CD4-positive, alpha-beta T cell (primary cell): ENCODE measurements around the gene KCNIP4. TPM values are rescaled to one million over a fixed set of nuclear protein-coding genes. Genes with fewer than 3 reads are reported as not detected.

Source experiments
- ATAC-seq: fragments of 200-7000 bp; cut with Tn5 transposase; one replicate; pipeline ENCODE4 v1.10.0; 2022; ENCODE audit warnings: mild to moderate bottlenecking; ENCODE audit not compliant: poor library complexity
- CTCF ChIA-PET: fragments of 350-600 bp; sonication (Branson Sonifier 250); formaldehyde crosslinking; loops from one replicate; lab custom pipeline; 2021; ENCODE audit warnings: antibody characterized with exemption, inconsistent platforms; lab: Charles Lee
- POLR2A ChIA-PET: fragments of 350-600 bp; sonication (Branson Sonifier 250); formaldehyde crosslinking; loops from one replicate; lab custom pipeline; 2021; ENCODE audit warnings: antibody characterized with exemption, inconsistent platforms; lab: Charles Lee
- DNase-seq, 14 experiments: peaks; one replicate each; pipeline ENCODE4 v3.0.0-alpha.2; 2013 to 2020; ENCODE audit warnings: mixed read lengths in 2 of 14
- H3K27ac ChIP-seq, 2 donors: one replicate each; pipeline versions ENCODE4 v1.5.1 to v1.7.0; 2013; ENCODE audit warnings: low read length in 2 of 2, low read depth in 1 of 2, mild to moderate bottlenecking in 1 of 2
- H3K27me3 ChIP-seq, 2 experiments: 1 replicate in 1 of 2; 2 replicates in 1 of 2; pipeline versions ENCODE4 v1.6.1 to v1.7.0; 2013; ENCODE audit warnings: low read length in 2 of 2, control low read depth in 1 of 2, mild to moderate bottlenecking in 1 of 2, moderate library complexity in 1 of 2; ENCODE audit not compliant: insufficient read depth in 2 of 2, control insufficient read depth in 1 of 2
- H3K36me3 ChIP-seq: one replicate; pipeline ENCODE4 v1.6.1; 2013; ENCODE audit warnings: low read length, control low read depth; ENCODE audit not compliant: insufficient read depth
- H3K4me1 ChIP-seq: one replicate; pipeline ENCODE4 v1.6.1; 2013; ENCODE audit warnings: low read length, control low read depth; ENCODE audit not compliant: insufficient read depth
- H3K4me3 ChIP-seq: one replicate; pipeline ENCODE4 v1.5.1; 2013; ENCODE audit warnings: mild to moderate bottlenecking, low read length, moderate library complexity
- H3K9me3 ChIP-seq, 2 experiments: 1 replicate in 1 of 2; 2 replicates in 1 of 2; pipeline versions ENCODE4 v1.6.1 to v1.7.0; 2013; ENCODE audit warnings: low read length in 2 of 2, mild to moderate bottlenecking in 2 of 2, control low read depth in 1 of 2, moderate library complexity in 1 of 2; ENCODE audit not compliant: control insufficient read depth in 1 of 2, insufficient read depth in 1 of 2
- H3K27ac Mint-ChIP-seq: one replicate; pipeline ENCODE4 v1.8.0; 2020; ENCODE audit warnings: mixed read lengths
- H3K27me3 Mint-ChIP-seq: one replicate; pipeline ENCODE4 v1.8.0; 2021; ENCODE audit warnings: mixed read lengths
- H3K36me3 Mint-ChIP-seq: one replicate; pipeline ENCODE4 v1.8.0; 2021; ENCODE audit warnings: low read depth, mixed read lengths
- H3K4me1 Mint-ChIP-seq: one replicate; pipeline ENCODE4 v1.8.0; 2021; ENCODE audit warnings: low read depth, mixed read lengths
- H3K4me3 Mint-ChIP-seq: one replicate; pipeline ENCODE4 v1.8.0; 2020; ENCODE audit warnings: mild to moderate bottlenecking, mixed read lengths
- H3K9me3 Mint-ChIP-seq: one replicate; pipeline ENCODE4 v1.8.0; 2020; ENCODE audit warnings: mixed read lengths
- intact Hi-C, 2 experiments: fragments of 100-400 bp; cut with DNase I in 1 of 2; cut with micrococcal nuclease in 1 of 2; formaldehyde crosslinking; loops; one replicate each; pipeline versions ENCODE4 v1.15.1 to v1.9.0; 2023 to 2025; cut with DNase I, micrococcal nuclease
- total RNA-seq, 174 experiments: library from RNA in 2 of 174; stranded (reverse) in 2 of 174; gene quantifications; one replicate each; pipeline ENCODE4 v1.2.3 and lab custom pipeline; 2021 to 2026
- TF ChIP-seq, protein P1 (sequence below): fragments of 200-600 bp; IDR thresholded peaks from one replicate; pipeline ENCODE4 v1.8.0; 2022; ENCODE audit warnings: antibody characterized with exemption, mild to moderate bottlenecking

The KCNIP4 gene
- total RNA-seq, 2 experiments from 2014 or later = not detected

DNA sequence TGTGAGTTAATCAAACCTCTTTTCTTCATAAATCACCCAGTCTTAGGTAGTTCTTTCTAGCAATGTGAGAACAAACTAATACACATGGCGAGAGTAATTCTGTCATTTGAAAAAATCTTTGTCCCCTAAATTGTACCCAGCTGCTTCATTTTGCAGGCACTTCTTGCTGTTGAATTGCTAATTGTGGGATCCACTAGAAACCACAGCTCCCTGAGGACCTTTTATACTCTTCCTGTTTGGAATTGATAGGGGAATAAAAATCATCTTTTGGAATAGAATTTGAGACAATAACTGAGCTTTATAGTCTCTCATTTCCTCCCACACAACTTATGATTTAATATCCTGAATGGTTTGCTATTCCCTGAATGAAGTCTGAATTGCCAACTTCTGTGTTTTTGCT, 1078.1 kb downstream of the KCNIP4 start:
- CTCF ChIA-PET = no interaction called here
- H3K27ac Mint-ChIP-seq = no peak overlapping the region

DNA sequence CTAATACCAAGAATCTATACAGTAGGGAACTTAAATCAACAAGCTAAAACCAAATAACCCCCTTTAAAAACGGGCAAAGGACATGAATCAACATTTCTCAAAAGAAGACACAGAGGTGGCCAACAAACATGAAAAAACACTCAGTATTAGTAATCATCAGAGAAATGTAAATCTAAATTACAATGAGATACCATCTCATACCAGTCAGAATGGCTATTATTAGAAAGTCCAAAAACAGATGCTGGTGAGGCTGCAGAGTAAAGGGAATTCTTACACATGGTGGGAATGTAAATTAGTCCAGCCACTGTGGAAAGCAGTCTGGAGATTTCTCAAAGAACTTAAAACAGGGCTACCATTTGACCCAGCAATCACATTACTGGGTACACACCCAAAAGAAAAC, 1080.5 kb downstream of the KCNIP4 start:
- ChIA-PET CTCF (no interaction called here), POLR2A (no interaction called here)
- no peaks in the 10 kb centered on the region for H3K27me3 ChIP-seq
- H3K27ac Mint-ChIP-seq = no peak overlapping the region
- peaks cover 5% of the 10 kb centered on the region for H3K9me3 Mint-ChIP-seq
- H3K27ac ChIP-seq = no peak overlapping the region
- no peaks in the 10 kb centered on the region for H3K9me3 ChIP-seq
- no peaks in the 10 kb centered on the region for H3K27me3 Mint-ChIP-seq
- DNase-seq (no peak), ATAC-seq (no peak)
- intact Hi-C loops = no loop called here
- no peaks in the 10 kb centered on the region for H3K4me1 ChIP-seq
- peaks cover 7% of the 10 kb centered on the region for H3K4me1 Mint-ChIP-seq
- H3K4me3 ChIP-seq = no peak overlapping the region
- H3K4me3 Mint-ChIP-seq = no peak overlapping the region
- TF ChIP-seq, protein P1, sequence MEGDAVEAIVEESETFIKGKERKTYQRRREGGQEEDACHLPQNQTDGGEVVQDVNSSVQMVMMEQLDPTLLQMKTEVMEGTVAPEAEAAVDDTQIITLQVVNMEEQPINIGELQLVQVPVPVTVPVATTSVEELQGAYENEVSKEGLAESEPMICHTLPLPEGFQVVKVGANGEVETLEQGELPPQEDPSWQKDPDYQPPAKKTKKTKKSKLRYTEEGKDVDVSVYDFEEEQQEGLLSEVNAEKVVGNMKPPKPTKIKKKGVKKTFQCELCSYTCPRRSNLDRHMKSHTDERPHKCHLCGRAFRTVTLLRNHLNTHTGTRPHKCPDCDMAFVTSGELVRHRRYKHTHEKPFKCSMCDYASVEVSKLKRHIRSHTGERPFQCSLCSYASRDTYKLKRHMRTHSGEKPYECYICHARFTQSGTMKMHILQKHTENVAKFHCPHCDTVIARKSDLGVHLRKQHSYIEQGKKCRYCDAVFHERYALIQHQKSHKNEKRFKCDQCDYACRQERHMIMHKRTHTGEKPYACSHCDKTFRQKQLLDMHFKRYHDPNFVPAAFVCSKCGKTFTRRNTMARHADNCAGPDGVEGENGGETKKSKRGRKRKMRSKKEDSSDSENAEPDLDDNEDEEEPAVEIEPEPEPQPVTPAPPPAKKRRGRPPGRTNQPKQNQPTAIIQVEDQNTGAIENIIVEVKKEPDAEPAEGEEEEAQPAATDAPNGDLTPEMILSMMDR = no peak
- no peaks in the 10 kb centered on the region for H3K36me3 ChIP-seq
- no peaks in the 10 kb centered on the region for H3K36me3 Mint-ChIP-seq

More for the DNA sequence above, 1078.1 kb downstream of the KCNIP4 start:
- H3K4me3 Mint-ChIP-seq = no peak overlapping the region
- peaks cover 7% of the 10 kb centered on the region for H3K4me1 Mint-ChIP-seq
- H3K9me3 Mint-ChIP-seq = peaks cover 5% of the 10 kb centered on the region
- no peak for ATAC-seq
- no peaks in the 10 kb centered on the region for H3K9me3 ChIP-seq
- H3K36me3 ChIP-seq = no peaks in the 10 kb centered on the region
- H3K27me3 ChIP-seq = no peaks in the 10 kb centered on the region
- no peaks in the 10 kb centered on the region for H3K27me3 Mint-ChIP-seq
- DNase-seq = no peak
- H3K36me3 Mint-ChIP-seq = no peaks in the 10 kb centered on the region
- no peak overlapping the region for H3K27ac ChIP-seq
- H3K4me3 ChIP-seq = no peak overlapping the region
- no peaks in the 10 kb centered on the region for H3K4me1 ChIP-seq
- POLR2A ChIA-PET = no interaction called here
- intact Hi-C loops = no loop called here
- TF ChIP-seq, protein P1 = no peak

DNA sequence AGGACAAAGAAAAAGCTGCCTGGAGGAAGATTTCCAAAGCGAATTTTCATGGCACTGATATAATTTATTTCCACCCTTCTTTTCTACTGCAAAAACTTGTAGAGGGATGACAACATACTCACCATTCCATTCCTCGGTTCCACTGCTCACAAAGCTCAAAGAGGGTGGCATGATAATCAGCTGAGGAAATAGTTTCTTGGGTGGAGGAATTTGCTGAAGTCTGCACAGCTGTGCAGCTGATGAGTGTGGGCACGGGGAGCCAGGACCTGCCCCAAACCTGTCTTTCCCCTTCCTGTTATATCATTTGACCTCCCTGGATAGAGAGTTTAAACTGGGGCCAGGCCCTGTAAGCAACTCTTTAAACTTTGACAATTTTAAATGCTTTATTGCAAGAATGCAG, 1087.7 kb downstream of the KCNIP4 start:
- no peak overlapping the region for H3K27ac Mint-ChIP-seq

More for the DNA sequence above, 1087.7 kb downstream of the KCNIP4 start:
- ChIA-PET POLR2A (no interaction called here), CTCF (no interaction called here)
- H3K4me1 ChIP-seq = no peaks in the 10 kb centered on the region
- Mint-ChIP-seq H3K4me1 (peaks cover 5% of the 10 kb centered on the region), H3K27me3 (no peaks in the 10 kb centered on the region), H3K36me3 (no peaks in the 10 kb centered on the region), H3K4me3 (no peak overlapping the region), H3K9me3 (no peaks in the 10 kb centered on the region)
- H3K9me3 ChIP-seq = no peaks in the 10 kb centered on the region
- ATAC-seq (no peak), DNase-seq (no peak)
- H3K4me3 ChIP-seq = no peak overlapping the region
- no peak overlapping the region for H3K27ac ChIP-seq
- TF ChIP-seq, protein P1 = no peak
- no peaks in the 10 kb centered on the region for H3K27me3 ChIP-seq
- H3K36me3 ChIP-seq = no peaks in the 10 kb centered on the region
- intact Hi-C loops = no loop called here
